HL-60 (cell line): Measurements from ENCODE around the gene TMC1.

Source experiments
- CTCF ChIP-seq: IDR thresholded peaks from one replicate; pipeline ENCODE4 v1.5.1; 2011; ENCODE audit warnings: low read length, control low read depth, inconsistent platforms; ENCODE audit not compliant: insufficient read depth
- POLR2AphosphoS5 ChIP-seq: IDR thresholded peaks from 2 replicates; pipeline ENCODE4 v1.6.1; 2012; ENCODE audit warnings: low read depth
- TF ChIP-seq, protein P1 (sequence below): IDR thresholded peaks from 2 replicates; pipeline ENCODE4 v1.6.1; 2012; ENCODE audit warnings: low read depth; ENCODE audit not compliant: insufficient replicate concordance

DNA sequence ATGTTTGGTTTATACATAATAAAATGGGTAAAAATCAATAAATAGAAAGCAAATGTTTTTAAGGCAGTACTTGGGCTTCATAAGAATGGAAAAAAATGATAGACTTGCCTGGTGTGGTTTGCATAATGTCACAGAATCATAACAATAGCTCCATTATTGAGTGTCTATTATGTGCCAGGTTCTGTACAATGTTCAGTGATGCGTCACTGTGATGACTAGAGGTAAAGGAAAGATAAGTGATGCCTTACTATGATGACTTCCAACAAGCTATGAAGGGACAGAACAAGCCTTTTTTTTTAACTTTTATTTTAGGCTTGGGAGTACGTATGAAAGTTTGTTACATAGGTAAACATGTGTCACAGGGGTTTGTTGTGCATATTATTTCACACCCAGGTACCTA, 128.8 kb downstream of the TMC1 start:
- TF ChIP-seq POLR2AphosphoS5 (no peak), CTCF (no peak)
- TF ChIP-seq, protein P1, sequence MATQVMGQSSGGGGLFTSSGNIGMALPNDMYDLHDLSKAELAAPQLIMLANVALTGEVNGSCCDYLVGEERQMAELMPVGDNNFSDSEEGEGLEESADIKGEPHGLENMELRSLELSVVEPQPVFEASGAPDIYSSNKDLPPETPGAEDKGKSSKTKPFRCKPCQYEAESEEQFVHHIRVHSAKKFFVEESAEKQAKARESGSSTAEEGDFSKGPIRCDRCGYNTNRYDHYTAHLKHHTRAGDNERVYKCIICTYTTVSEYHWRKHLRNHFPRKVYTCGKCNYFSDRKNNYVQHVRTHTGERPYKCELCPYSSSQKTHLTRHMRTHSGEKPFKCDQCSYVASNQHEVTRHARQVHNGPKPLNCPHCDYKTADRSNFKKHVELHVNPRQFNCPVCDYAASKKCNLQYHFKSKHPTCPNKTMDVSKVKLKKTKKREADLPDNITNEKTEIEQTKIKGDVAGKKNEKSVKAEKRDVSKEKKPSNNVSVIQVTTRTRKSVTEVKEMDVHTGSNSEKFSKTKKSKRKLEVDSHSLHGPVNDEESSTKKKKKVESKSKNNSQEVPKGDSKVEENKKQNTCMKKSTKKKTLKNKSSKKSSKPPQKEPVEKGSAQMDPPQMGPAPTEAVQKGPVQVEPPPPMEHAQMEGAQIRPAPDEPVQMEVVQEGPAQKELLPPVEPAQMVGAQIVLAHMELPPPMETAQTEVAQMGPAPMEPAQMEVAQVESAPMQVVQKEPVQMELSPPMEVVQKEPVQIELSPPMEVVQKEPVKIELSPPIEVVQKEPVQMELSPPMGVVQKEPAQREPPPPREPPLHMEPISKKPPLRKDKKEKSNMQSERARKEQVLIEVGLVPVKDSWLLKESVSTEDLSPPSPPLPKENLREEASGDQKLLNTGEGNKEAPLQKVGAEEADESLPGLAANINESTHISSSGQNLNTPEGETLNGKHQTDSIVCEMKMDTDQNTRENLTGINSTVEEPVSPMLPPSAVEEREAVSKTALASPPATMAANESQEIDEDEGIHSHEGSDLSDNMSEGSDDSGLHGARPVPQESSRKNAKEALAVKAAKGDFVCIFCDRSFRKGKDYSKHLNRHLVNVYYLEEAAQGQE = no peak
